Measurements from ENCODE around the gene PDZRN3. TPM values are rescaled to one million over a fixed set of nuclear protein-coding genes. Genes with fewer than 3 reads are reported as not detected.

The PDZRN3 gene
- polyA plus RNA-seq (2013): not detected

DNA sequence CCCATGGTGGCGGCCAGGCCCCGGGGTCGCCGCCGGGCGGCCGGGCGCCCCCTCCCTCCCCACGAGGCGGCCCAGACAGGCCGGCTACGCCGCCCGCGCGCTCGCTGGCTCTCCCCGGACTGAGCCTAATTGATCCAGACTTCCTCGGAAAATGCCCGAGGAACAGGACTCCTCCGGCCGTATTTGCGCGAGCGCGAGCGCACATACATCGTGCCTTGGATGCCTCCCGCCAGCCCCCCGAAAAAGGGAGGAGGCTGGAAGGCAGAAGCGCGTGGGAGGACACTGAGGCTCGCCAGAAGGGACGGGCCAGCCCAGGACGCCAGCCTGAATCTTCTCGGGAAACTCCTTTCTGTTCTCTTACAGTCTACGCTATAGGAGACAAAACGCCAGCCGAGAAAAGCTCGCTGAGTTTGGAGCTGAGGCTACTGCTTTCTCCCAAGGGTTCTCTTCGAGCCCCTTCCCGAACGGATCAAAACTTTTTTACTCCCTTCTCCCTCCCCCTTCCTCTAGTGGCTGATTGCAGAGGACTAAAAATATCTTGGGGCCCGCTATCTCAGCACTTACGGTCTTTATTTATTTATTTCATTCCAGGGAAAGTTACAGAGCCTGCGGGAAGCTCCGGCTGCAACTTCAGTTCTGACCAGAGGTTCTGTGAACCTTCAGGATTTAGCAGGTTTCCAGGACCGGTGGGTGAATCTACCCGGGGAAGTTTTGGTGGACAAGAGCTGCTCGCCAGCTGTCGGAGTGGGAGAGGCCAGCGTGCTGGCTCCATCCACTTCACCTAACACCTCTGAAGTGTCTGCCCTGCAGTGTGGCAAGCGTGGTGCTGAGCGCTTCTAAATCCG lies at the start of gene PDZRN3:
PDZRN3 (minus strand) TSS at position 121 of the 845 bp plus-strand sequence.
- POLR2A ChIA-PET: no interaction called here
- H3K4me1 ChIP-seq (ENCODE audit: control extremely low read depth in 1 of 4, control insufficient read depth in 4 of 4, insufficient read depth in 4 of 4, low read length in 3 of 4): peaks cover 0 to 5% (median 1%) of the 10 kb centered on the region in 4 experiments
- no peak for DNase-seq
- H3K36me3 ChIP-seq (ENCODE audit: control insufficient read depth in 4 of 4, insufficient read depth in 4 of 4, low read length in 3 of 4): no peaks in the 10 kb centered on the region
- H3K27ac ChIP-seq (ENCODE audit: insufficient read depth in 1 of 2, low read depth in 1 of 2, low read length in 2 of 2, poor library complexity in 1 of 2, severe bottlenecking in 2 of 2): no peak within 1 kb of the TSS
- H3K4me3 ChIP-seq (ENCODE audit: control insufficient read depth in 1 of 7, extremely low read depth in 1 of 7, insufficient read depth in 4 of 7, low read depth in 2 of 7, low read length in 6 of 7): no peak within 1 kb of the TSS
- CTCF ChIA-PET: no interaction called here
- peaks cover 0 to 63% (median 27%) of the 10 kb centered on the region in 5 experiments for H3K27me3 ChIP-seq (replicated peaks in 2 of 5; ENCODE audit: control insufficient read depth in 4 of 5, insufficient read depth in 5 of 5, low read length in 4 of 5)
- H3K9me3 ChIP-seq (ENCODE audit: control extremely low read depth in 1 of 5, control insufficient read depth in 4 of 5, insufficient read depth in 2 of 5, low read depth in 1 of 5, low read length in 4 of 5): peaks cover 0 to 2% (median 0%) of the 10 kb centered on the region in 5 experiments
- WGBS (ENCODE audit: insufficient coverage): 3% methylated on average over 40 of the region's 55 CpGs

DNA sequence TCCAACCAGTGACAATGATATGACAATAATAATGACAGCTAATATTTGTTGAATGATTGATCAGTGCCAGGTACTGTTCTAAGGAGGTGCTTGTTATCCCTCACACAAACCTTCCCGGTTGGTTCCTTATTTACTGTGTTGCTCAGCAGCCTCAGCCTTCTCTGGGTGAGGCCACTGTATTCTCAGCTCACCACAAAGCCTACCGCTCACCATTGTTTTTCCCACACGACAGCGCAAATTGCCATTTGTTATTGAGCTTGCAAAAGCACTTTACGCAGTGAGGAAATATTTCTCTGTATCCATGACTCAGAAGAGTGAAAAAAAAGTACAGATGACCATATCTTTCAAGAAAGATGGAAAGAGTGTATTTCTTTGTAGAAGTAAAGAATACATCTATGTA lies 49.5 kb upstream of the PDZRN3 start:
- Histone ChIP-seq H3K36me3 (ENCODE audit: control insufficient read depth in 4 of 4, insufficient read depth in 4 of 4, low read length in 3 of 4) (no peaks in the 10 kb centered on the region), H3K9me3 (ENCODE audit: control extremely low read depth in 1 of 5, control insufficient read depth in 4 of 5, insufficient read depth in 2 of 5, low read depth in 1 of 5, low read length in 4 of 5) (no peaks in the 10 kb centered on the region), H3K4me1 (ENCODE audit: control extremely low read depth in 1 of 4, control insufficient read depth in 4 of 4, insufficient read depth in 4 of 4, low read length in 3 of 4) (no peaks in the 10 kb centered on the region), H3K27me3 (replicated peaks in 2 of 5; ENCODE audit: control insufficient read depth in 4 of 5, insufficient read depth in 5 of 5, low read length in 4 of 5) (no peaks in the 10 kb centered on the region), H3K4me3 (ENCODE audit: control insufficient read depth in 1 of 7, extremely low read depth in 1 of 7, insufficient read depth in 4 of 7, low read depth in 2 of 7, low read length in 6 of 7) (no peak overlapping the region), H3K27ac (ENCODE audit: insufficient read depth in 1 of 2, low read depth in 1 of 2, low read length in 2 of 2, poor library complexity in 1 of 2, severe bottlenecking in 2 of 2) (no peak overlapping the region)
- WGBS (ENCODE audit: insufficient coverage): 30% methylated on average over 4 of the region's 5 CpGs
- CTCF ChIA-PET: no interaction called here
- POLR2A ChIA-PET: no interaction called here
- DNase-seq: no peak

DNA sequence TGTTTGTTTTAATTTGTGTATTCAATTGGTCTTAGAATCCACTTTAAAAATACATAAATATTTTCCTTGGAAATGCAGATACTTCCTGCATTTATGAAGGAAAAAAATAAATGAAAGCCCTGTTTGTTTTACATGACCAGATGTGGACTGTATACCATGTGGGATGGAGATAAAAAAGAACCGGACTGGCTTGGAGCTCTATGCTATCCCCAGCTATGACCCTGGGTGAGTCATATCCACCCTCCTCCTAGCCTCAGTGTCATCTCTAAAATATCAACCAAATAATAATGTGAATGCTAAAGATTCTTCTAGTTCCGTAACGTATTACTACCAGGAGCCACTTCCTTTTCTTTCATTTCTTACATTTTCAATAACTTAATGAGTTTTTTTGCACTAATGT lies 44.5 kb upstream of the PDZRN3 start:
- no peak overlapping the region for H3K4me3 ChIP-seq (ENCODE audit: control insufficient read depth in 1 of 7, extremely low read depth in 1 of 7, insufficient read depth in 4 of 7, low read depth in 2 of 7, low read length in 6 of 7)
- CTCF ChIA-PET: no interaction called here
- H3K27ac ChIP-seq (ENCODE audit: insufficient read depth in 1 of 2, low read depth in 1 of 2, low read length in 2 of 2, poor library complexity in 1 of 2, severe bottlenecking in 2 of 2): no peak overlapping the region
- H3K4me1 ChIP-seq (ENCODE audit: control extremely low read depth in 1 of 4, control insufficient read depth in 4 of 4, insufficient read depth in 4 of 4, low read length in 3 of 4): no peaks in the 10 kb centered on the region
- H3K9me3 ChIP-seq (ENCODE audit: control extremely low read depth in 1 of 5, control insufficient read depth in 4 of 5, insufficient read depth in 2 of 5, low read depth in 1 of 5, low read length in 4 of 5): no peaks in the 10 kb centered on the region
- no peak for DNase-seq
- POLR2A ChIA-PET: no interaction called here
- H3K36me3 ChIP-seq (ENCODE audit: control insufficient read depth in 4 of 4, insufficient read depth in 4 of 4, low read length in 3 of 4): no peaks in the 10 kb centered on the region
- 94% methylated on average over 2 of the region's 3 CpGs for WGBS (ENCODE audit: insufficient coverage)
- H3K27me3 ChIP-seq (replicated peaks in 2 of 5; ENCODE audit: control insufficient read depth in 4 of 5, insufficient read depth in 5 of 5, low read length in 4 of 5): no peaks in the 10 kb centered on the region

DNA sequence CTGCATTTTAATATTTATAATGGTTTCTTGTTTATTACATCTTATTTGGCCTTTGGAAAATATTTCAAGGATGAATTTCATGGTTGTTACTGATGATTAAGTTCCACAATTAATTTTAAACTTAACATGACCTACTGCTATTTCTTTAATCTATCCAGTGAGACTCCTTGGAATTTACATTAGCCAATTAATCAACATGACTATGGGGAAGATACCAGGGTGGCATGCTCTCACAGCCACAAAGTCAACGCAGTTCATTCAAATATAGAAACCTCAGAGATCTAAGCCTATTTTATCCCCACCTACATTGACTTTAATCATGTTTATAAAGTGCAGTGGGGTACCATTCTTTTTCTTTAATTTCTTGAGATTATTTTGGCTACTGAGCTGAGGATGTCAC lies 43.6 kb upstream of the PDZRN3 start:
- Histone ChIP-seq H3K4me3 (ENCODE audit: control insufficient read depth in 1 of 7, extremely low read depth in 1 of 7, insufficient read depth in 4 of 7, low read depth in 2 of 7, low read length in 6 of 7) (no peak overlapping the region), H3K27me3 (replicated peaks in 2 of 5; ENCODE audit: control insufficient read depth in 4 of 5, insufficient read depth in 5 of 5, low read length in 4 of 5) (no peaks in the 10 kb centered on the region), H3K36me3 (ENCODE audit: control insufficient read depth in 4 of 4, insufficient read depth in 4 of 4, low read length in 3 of 4) (no peaks in the 10 kb centered on the region), H3K9me3 (ENCODE audit: control extremely low read depth in 1 of 5, control insufficient read depth in 4 of 5, insufficient read depth in 2 of 5, low read depth in 1 of 5, low read length in 4 of 5) (no peaks in the 10 kb centered on the region), H3K4me1 (ENCODE audit: control extremely low read depth in 1 of 4, control insufficient read depth in 4 of 4, insufficient read depth in 4 of 4, low read length in 3 of 4) (no peaks in the 10 kb centered on the region), H3K27ac (ENCODE audit: insufficient read depth in 1 of 2, low read depth in 1 of 2, low read length in 2 of 2, poor library complexity in 1 of 2, severe bottlenecking in 2 of 2) (no peak overlapping the region)
- 20% methylated on average over 1 of the region's 1 CpG for WGBS (ENCODE audit: insufficient coverage)
- POLR2A ChIA-PET: no interaction called here
- DNase-seq: no peak
- CTCF ChIA-PET: no interaction called here

DNA sequence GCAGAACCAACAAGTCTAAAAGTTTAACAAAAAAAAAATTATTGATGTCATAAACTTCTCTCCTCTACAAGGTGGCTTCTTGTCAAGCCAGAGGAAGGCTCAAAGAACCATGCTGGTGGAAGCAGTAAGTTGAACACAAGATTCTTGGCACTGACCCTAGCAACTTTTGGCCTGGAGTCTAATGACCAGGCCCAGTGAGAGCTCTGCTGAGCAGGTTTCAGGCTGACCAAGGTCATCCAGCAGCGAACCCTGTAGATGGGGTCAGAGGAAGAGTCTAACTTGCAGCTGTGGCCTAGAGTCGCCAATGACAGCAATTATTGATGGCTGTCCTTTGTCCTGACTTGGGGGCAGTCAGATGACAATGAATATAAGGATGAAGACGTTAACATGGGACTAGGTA lies 43.1 kb upstream of the PDZRN3 start:
- WGBS (ENCODE audit: insufficient coverage): 78% methylated on average over 3 of the region's 3 CpGs
- Histone ChIP-seq H3K27me3 (replicated peaks in 2 of 5; ENCODE audit: control insufficient read depth in 4 of 5, insufficient read depth in 5 of 5, low read length in 4 of 5) (no peaks in the 10 kb centered on the region), H3K4me1 (ENCODE audit: control extremely low read depth in 1 of 4, control insufficient read depth in 4 of 4, insufficient read depth in 4 of 4, low read length in 3 of 4) (no peaks in the 10 kb centered on the region), H3K27ac (ENCODE audit: insufficient read depth in 1 of 2, low read depth in 1 of 2, low read length in 2 of 2, poor library complexity in 1 of 2, severe bottlenecking in 2 of 2) (no peak overlapping the region), H3K4me3 (ENCODE audit: control insufficient read depth in 1 of 7, extremely low read depth in 1 of 7, insufficient read depth in 4 of 7, low read depth in 2 of 7, low read length in 6 of 7) (no peak overlapping the region), H3K36me3 (ENCODE audit: control insufficient read depth in 4 of 4, insufficient read depth in 4 of 4, low read length in 3 of 4) (no peaks in the 10 kb centered on the region), H3K9me3 (ENCODE audit: control extremely low read depth in 1 of 5, control insufficient read depth in 4 of 5, insufficient read depth in 2 of 5, low read depth in 1 of 5, low read length in 4 of 5) (no peaks in the 10 kb centered on the region)
- DNase-seq: no peak
- ChIA-PET CTCF (no interaction called here), POLR2A (no interaction called here)

DNA sequence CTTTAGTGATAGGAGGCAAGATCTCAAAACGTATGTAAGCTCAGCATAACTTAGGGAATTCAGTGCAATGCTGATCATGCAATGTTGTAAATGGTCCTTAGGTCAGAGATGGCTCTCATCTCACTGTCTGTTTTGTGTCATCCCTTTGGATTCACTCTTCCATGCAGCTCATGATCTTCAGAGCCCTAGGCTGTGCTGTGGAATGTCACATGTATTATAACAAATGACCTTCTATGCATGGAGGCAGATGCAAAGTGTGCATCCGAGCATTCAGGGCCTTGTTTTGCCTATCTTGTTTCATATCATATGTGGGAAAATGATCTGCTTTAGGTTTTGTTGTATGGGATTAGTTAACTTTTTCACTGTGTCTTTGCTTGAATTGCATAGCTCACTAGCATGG lies 40.5 kb upstream of the PDZRN3 start:
- ChIA-PET POLR2A (no interaction called here), CTCF (no interaction called here)
- no peak for DNase-seq
- H3K4me1 ChIP-seq (ENCODE audit: control extremely low read depth in 1 of 4, control insufficient read depth in 4 of 4, insufficient read depth in 4 of 4, low read length in 3 of 4): no peaks in the 10 kb centered on the region
- no peak overlapping the region for H3K4me3 ChIP-seq (ENCODE audit: control insufficient read depth in 1 of 7, extremely low read depth in 1 of 7, insufficient read depth in 4 of 7, low read depth in 2 of 7, low read length in 6 of 7)
- no peaks in the 10 kb centered on the region for H3K27me3 ChIP-seq (replicated peaks in 2 of 5; ENCODE audit: control insufficient read depth in 4 of 5, insufficient read depth in 5 of 5, low read length in 4 of 5)
- no peaks in the 10 kb centered on the region for H3K36me3 ChIP-seq (ENCODE audit: control insufficient read depth in 4 of 4, insufficient read depth in 4 of 4, low read length in 3 of 4)
- no peak overlapping the region for H3K27ac ChIP-seq (ENCODE audit: insufficient read depth in 1 of 2, low read depth in 1 of 2, low read length in 2 of 2, poor library complexity in 1 of 2, severe bottlenecking in 2 of 2)
- 100% methylated on average over 2 of the region's 2 CpGs for WGBS (ENCODE audit: insufficient coverage)
- no peaks in the 10 kb centered on the region for H3K9me3 ChIP-seq (ENCODE audit: control extremely low read depth in 1 of 5, control insufficient read depth in 4 of 5, insufficient read depth in 2 of 5, low read depth in 1 of 5, low read length in 4 of 5)

DNA sequence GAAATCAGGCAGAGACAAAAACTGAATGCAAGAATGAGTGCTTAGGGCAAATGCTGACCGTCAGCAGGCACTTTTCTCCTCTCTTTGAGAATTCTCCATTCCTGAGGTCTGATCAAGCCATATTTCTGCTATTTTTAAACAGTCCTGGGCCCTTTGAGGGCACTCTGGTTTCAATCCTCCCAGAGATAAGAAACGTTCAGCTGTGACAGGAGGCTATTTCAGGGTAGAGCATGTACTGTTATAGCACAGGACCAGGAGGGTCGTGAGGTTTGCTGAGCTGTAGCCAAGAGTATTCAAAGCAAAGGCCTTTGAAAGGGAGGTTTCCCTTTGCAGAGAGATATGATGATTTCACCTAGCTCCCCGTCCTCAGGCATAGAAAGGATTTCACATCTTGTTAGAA lies 39.6 kb upstream of the PDZRN3 start:
- WGBS (ENCODE audit: insufficient coverage): 46% methylated on average over 3 of the region's 4 CpGs
- Histone ChIP-seq H3K4me1 (ENCODE audit: control extremely low read depth in 1 of 4, control insufficient read depth in 4 of 4, insufficient read depth in 4 of 4, low read length in 3 of 4) (no peaks in the 10 kb centered on the region), H3K4me3 (ENCODE audit: control insufficient read depth in 1 of 7, extremely low read depth in 1 of 7, insufficient read depth in 4 of 7, low read depth in 2 of 7, low read length in 6 of 7) (no peak overlapping the region), H3K36me3 (ENCODE audit: control insufficient read depth in 4 of 4, insufficient read depth in 4 of 4, low read length in 3 of 4) (no peaks in the 10 kb centered on the region), H3K27me3 (replicated peaks in 2 of 5; ENCODE audit: control insufficient read depth in 4 of 5, insufficient read depth in 5 of 5, low read length in 4 of 5) (no peaks in the 10 kb centered on the region), H3K9me3 (ENCODE audit: control extremely low read depth in 1 of 5, control insufficient read depth in 4 of 5, insufficient read depth in 2 of 5, low read depth in 1 of 5, low read length in 4 of 5) (no peaks in the 10 kb centered on the region), H3K27ac (ENCODE audit: insufficient read depth in 1 of 2, low read depth in 1 of 2, low read length in 2 of 2, poor library complexity in 1 of 2, severe bottlenecking in 2 of 2) (no peak overlapping the region)
- DNase-seq: no peak
- ChIA-PET CTCF (no interaction called here), POLR2A (no interaction called here)
